SH-SY5Y (cell line): ENCODE data around the gene FHL1.

Source experiments
- GATA2 ChIP-seq: IDR thresholded peaks from 2 replicates; pipeline ENCODE4 v1.6.1; 2011; ENCODE audit warnings: mild to moderate bottlenecking, low read depth, low read length
- GATA3 ChIP-seq: IDR thresholded peaks from 2 replicates; pipeline ENCODE4 v1.6.1; 2011; ENCODE audit warnings: low read depth, mild to moderate bottlenecking, low read length, moderate library complexity

Gene FHL1

GRCh38 chrX:136191171-136191570 lies 43.8 kb downstream of the FHL1 start:
- TF ChIP-seq GATA2 (no peak), GATA3 (no peak)

DNA sequence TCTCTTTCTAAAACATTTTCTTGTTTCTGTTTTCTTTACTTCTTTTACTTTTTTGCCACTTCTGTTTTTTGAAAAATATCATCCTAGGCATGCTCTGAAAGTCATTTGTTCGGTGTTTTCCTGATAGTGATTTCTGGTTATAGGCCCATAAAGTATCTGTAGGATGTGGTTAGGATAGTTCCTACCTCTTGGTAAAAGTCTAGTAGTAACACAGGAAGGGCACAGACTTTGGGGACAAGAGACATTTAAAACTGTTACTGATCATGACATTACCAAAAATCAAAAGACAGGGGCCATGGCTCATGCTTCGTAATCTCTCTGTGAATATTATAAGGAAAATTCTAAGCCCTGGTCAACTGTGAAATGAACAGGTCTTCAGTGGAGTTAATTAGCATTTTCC lies 44.8 kb downstream of the FHL1 start:
- TF ChIP-seq GATA3, result no peak
- TF ChIP-seq GATA2, result no peak

- TF ChIP-seq GATA3 (no peak), GATA2 (no peak)
Measured at GRCh38 chrX:136192839-136193414, 45.6 kb downstream of the FHL1 start.

- TF ChIP-seq GATA2, result no peak
- TF ChIP-seq GATA3, result no peak
Measured at GRCh38 chrX:136193771-136194170, 46.4 kb downstream of the FHL1 start.

DNA sequence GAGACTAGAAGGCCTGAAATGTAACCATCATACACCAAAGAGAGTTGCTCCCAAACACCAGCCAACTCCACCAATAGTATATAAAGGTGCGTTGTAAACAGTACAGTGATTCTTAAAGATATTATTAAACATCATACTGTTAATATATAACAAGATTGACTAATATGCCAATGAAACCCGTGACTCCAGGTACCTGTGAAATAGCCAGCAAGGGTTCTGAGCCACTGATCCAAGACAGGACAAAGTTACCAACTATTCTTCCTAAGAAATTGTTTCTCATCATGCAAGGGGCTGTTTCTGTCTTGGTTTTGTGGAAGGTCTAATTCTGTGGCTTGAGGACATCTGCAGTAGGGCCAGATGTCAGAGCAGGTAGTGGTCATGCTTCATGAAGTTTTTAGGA lies 47.2 kb downstream of the FHL1 start:
- TF ChIP-seq GATA3 (no peak), GATA2 (no peak)

- no peak for TF ChIP-seq GATA2
- TF ChIP-seq GATA3, result no peak
Measured at GRCh38 chrX:136195247-136195646, 47.9 kb downstream of the FHL1 start.

- TF ChIP-seq GATA2 (no peak), GATA3 (no peak)
Measured at GRCh38 chrX:136196691-136197155, 49.4 kb downstream of the FHL1 start.

- no peak for TF ChIP-seq GATA3
- TF ChIP-seq GATA2, result no peak
Measured at GRCh38 chrX:136198010-136198409, 50.7 kb downstream of the FHL1 start.

DNA sequence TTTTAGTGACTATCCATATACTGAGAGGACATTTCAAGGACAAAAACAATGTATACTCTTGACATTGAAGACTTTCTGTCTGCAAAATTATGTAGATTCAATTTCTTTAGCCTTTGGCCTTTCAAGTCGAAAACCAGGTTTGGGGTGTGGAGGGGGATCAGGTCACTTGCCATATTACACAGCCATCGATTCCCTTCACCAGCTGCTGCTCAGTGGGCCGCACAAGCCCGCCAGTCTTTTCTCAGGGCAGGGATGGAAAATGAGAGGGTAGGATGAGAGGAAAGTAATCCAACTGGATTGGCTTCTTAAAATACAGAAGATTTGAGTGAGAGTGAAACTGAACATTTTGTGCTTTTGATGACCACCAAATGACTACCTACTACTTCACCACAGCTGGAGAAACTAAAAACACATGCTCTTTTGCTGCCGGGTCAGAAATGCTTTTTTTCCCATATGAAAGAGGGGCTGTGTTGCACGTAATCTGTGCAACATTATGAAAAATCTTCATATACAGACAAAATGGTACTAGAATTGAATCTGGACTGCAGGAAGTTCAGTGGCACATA lies 51.4 kb downstream of the FHL1 start:
- no peak for TF ChIP-seq GATA2
- TF ChIP-seq GATA3, result no peak

- no peak for TF ChIP-seq GATA3
- TF ChIP-seq GATA2, result no peak
Measured at GRCh38 chrX:136199365-136199764, 52.0 kb downstream of the FHL1 start.

- TF ChIP-seq GATA2 (no peak), GATA3 (no peak)
Measured at GRCh38 chrX:136200466-136200865, 53.1 kb downstream of the FHL1 start.

- TF ChIP-seq GATA2 (no peak), GATA3 (no peak)
Measured at GRCh38 chrX:136201601-136202000, 54.3 kb downstream of the FHL1 start.

DNA sequence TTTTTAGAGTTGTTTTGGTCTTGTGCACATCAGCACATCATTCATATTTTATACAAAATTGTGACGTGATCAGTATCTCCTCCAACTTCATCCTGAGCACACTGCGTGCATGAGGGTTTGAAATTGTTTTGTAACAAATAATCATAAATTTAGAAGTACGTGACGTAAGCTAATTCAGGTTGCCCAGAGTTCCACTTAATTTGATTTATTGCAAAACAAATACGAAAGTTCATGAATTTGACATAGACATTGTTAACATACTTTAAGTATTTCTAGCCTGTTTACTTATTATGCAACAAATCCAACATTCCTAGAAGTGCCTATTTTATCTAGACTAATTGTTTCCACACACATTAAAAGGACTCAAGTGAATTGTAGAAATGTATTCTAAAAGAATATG lies 55.6 kb downstream of the FHL1 start:
- TF ChIP-seq GATA2 (no peak), GATA3 (no peak)

DNA sequence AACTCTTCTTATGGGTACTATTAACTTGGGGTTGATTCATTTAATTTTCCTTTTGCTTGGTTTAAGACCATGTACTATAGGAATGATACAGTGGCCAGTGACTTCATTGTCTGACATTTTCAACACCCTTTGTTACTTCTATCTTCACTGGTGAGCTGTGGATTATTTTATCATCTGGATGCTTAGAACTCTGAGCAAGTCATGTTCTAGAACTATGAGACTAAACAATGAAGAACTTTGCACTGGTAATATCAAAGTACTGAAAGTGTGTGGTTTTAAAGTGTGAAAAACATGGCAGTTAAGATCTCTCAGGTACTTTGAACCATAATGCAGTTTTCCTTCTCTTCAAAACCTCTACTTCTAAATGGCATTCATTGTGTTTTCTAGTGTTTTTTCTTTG lies 56.1 kb downstream of the FHL1 start:
- TF ChIP-seq GATA2 (no peak), GATA3 (no peak)

GRCh38 chrX:136203951-136204350 lies 56.6 kb downstream of the FHL1 start:
- TF ChIP-seq GATA3, result no peak
- TF ChIP-seq GATA2, result no peak

DNA sequence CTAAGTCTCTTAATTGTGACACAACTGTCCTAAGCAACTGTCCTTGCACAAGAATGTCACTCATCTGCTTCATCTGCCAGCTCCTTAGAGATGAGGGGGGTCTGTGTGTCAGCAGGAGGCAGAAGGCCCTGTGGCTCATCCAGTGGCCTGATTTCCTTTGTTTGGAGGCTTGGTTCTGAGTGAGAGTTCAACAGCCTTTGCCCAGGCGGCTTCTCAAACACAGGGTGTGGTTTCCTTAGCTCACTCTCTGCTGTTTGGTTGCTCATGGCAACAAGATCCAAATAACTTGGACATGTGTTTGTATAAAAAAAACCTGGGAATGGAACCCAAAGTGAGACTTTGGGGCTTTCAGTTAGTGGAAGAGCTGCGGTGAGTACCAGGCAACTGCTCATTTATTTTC lies 57.2 kb downstream of the FHL1 start:
- no peak for TF ChIP-seq GATA3
- TF ChIP-seq GATA2, result no peak

DNA sequence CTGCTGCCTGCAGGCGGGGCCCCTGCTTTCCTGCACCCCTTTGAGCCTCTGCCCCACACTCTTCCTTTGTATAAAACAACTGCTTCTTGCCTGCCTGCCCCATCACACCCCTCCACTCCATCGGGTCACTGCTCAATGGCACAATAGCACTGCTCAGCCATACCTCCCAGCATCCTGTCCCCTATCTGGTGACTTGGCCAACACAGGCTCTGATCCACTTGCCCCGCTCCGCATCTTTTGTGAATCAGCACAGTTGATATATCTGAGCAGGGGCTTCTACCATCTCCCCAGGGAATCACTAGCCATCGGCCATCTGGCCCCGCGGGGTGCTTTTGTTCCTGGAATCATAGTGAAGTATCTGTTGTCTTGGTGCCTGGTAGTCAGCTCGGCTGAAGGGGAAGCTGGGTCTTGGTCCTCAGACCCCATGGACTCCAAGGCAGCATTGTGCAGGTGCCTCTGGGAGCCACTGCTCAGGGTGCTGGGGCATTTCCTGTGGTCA lies 58.6 kb downstream of the FHL1 start:
- TF ChIP-seq GATA2, result no peak
- TF ChIP-seq GATA3, result no peak
